NCI-H2107 (cell line): ENCODE data around the gene ACOT7.
"Not testable (repeated sequence)": the region's sequence is repeated elsewhere in the genome, so short reads cannot be mapped to it uniquely, and the experiment has no call there.

ENCODE experiments used
- DNase-seq: peaks from one replicate; lab custom pipeline; 2025; lab: John Stamatoyannopoulos, UW

Gene ACOT7

GRCh38 chr1:6310116-6310848, 83.3 kb downstream of the ACOT7 start:
- DNase-seq: no peak

- no peak for DNase-seq
Measured at GRCh38 chr1:6309564-6309963, 84.0 kb downstream of the ACOT7 start.

GRCh38 chr1:6308449-6308848, 85.1 kb downstream of the ACOT7 start:
- no peak for DNase-seq

- not testable (repeated sequence) for DNase-seq
Measured at GRCh38 chr1:6307682-6308081, 85.9 kb downstream of the ACOT7 start.

GRCh38 chr1:6307099-6307498, 86.5 kb downstream of the ACOT7 start:
- no peak for DNase-seq

- no peak for DNase-seq
Measured at GRCh38 chr1:6303397-6304012, 90.1 kb downstream of the ACOT7 start.

GRCh38 chr1:6302568-6302967, 91.0 kb downstream of the ACOT7 start:
- DNase-seq: no peak

- no peak for DNase-seq
Measured at GRCh38 chr1:6301526-6301925, 92.0 kb downstream of the ACOT7 start.

GRCh38 chr1:6300342-6301048, 93.1 kb downstream of the ACOT7 start:
- no peak for DNase-seq

GRCh38 chr1:6299557-6300165, 93.9 kb downstream of the ACOT7 start:
- DNase-seq: no peak

- no peak for DNase-seq
Measured at GRCh38 chr1:6298940-6299465, 94.6 kb downstream of the ACOT7 start.

- DNase-seq: no peak
Measured at GRCh38 chr1:6298530-6298929, 95.0 kb downstream of the ACOT7 start.

- no peak for DNase-seq
Measured at GRCh38 chr1:6295910-6296309, 97.7 kb downstream of the ACOT7 start.

GRCh38 chr1:6294890-6295556, 98.5 kb downstream of the ACOT7 start:
- DNase-seq: no peak

GRCh38 chr1:6294080-6294889, 99.3 kb downstream of the ACOT7 start:
- no peak for DNase-seq

GRCh38 chr1:6292102-6292501, 101.5 kb downstream of the ACOT7 start:
- no peak for DNase-seq

GRCh38 chr1:6288665-6289064, 104.9 kb downstream of the ACOT7 start:
- no peak for DNase-seq

- no peak for DNase-seq
Measured at GRCh38 chr1:6288026-6288425, 105.5 kb downstream of the ACOT7 start.

GRCh38 chr1:6287431-6287886, 106.1 kb downstream of the ACOT7 start:
- no peak for DNase-seq

GRCh38 chr1:6287029-6287428, 106.5 kb downstream of the ACOT7 start:
- no peak for DNase-seq

GRCh38 chr1:6286266-6286665, 107.3 kb downstream of the ACOT7 start:
- DNase-seq: no peak
